SH-SY5Y (cell line): ENCODE measurements around the gene KCNIP3.

Experiments used
- GATA2 ChIP-seq: IDR thresholded peaks from 2 replicates; pipeline ENCODE4 v1.6.1; 2011; ENCODE audit warnings: mild to moderate bottlenecking, low read depth, low read length
- GATA3 ChIP-seq: IDR thresholded peaks from 2 replicates; pipeline ENCODE4 v1.6.1; 2011; ENCODE audit warnings: low read depth, mild to moderate bottlenecking, low read length, moderate library complexity

GRCh38 chr2:95272781-95273180 lies 24.4 kb upstream of the KCNIP3 start:
- TF ChIP-seq GATA2 (no peak), GATA3 (no peak)
